ENCODE measurements around the gene SLC13A1.
"Not testable (repeated sequence)": the region's sequence is repeated elsewhere in the genome, so short reads cannot be mapped to it uniquely, and the experiment has no call there.

The SLC13A1 gene, protein sequence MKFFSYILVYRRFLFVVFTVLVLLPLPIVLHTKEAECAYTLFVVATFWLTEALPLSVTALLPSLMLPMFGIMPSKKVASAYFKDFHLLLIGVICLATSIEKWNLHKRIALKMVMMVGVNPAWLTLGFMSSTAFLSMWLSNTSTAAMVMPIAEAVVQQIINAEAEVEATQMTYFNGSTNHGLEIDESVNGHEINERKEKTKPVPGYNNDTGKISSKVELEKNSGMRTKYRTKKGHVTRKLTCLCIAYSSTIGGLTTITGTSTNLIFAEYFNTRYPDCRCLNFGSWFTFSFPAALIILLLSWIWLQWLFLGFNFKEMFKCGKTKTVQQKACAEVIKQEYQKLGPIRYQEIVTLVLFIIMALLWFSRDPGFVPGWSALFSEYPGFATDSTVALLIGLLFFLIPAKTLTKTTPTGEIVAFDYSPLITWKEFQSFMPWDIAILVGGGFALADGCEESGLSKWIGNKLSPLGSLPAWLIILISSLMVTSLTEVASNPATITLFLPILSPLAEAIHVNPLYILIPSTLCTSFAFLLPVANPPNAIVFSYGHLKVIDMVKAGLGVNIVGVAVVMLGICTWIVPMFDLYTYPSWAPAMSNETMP

GRCh38 chr7:123199883-123200282 is at the start of gene SLC13A1:
TSS of gene SLC13A1 (minus strand) at chr7:123199969. CDS start at chr7:123199946, 23 bp downstream.
- DNase-seq = no peak

DNA sequence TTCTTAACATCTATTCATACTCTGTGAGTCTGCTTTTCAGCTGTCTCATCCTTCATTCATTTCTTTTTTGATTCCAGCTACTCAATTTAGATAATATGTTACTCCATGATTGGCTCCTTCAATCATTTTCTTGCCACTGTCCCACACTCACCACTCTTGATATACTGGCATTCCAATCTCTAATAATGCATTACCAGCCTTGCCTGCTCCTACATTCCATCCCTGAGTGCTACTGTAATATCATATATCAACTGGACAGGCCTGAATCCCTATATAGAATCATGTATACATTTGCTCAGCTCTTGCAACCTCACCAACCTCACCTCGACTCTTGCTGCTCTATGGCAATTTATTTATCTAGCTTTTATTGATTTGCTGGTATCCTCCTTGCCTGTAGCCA is 45.0 kb upstream of the SLC13A1 start:
- no peak for DNase-seq

- DNase-seq = no peak
Observed at GRCh38 chr7:123242467-123243092, 42.8 kb upstream of the SLC13A1 start.

GRCh38 chr7:123241809-123242208 is 42.0 kb upstream of the SLC13A1 start:
- DNase-seq = no peak

DNA sequence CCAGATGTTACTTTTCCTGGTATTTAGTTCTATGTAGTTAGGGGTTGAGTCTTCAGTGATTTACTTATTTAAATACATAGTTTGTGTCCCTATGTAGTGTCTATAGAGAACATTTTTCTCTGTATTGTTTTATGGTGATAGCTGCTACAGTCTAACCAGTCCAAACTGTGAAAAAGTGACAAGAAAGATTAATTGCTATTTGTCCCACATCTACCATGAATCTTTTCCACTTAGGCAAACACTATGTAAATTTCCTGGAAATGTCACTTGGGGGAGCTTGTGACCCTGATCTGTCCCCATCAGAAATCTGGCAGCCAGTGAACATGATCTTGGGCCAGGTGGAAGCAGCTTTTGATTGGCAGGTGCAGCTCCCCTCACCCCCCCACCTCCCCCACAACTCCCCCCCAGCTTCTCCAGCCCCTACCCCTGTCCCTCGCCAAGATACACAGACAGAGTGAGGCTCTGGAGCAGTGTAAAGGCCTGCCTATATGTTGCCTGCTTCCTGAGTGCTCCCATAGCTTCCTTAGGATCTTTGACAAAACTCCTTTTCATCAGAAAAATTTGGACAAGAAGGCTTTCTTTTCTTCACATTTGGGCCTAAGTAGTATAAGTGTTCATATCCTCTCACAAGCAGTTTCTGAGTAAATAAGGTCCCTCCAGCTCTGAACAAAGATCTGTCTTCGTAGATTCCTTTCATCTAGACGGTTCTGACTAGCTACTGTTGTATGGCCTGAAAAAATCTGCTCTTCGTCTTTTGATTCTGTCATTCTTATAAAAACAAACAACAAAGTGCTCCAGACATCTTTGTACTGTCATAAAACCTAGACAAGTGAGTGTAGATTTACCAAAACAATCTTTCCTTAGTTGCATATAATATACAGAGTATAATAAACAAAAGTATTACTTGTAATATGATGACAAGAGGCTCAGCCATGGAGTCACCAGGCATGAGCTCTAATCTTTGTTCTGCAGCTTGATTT is 31.5 kb upstream of the SLC13A1 start:
- DNase-seq = no peak

GRCh38 chr7:123230603-123231002 is 30.8 kb upstream of the SLC13A1 start:
- no peak for DNase-seq

DNA sequence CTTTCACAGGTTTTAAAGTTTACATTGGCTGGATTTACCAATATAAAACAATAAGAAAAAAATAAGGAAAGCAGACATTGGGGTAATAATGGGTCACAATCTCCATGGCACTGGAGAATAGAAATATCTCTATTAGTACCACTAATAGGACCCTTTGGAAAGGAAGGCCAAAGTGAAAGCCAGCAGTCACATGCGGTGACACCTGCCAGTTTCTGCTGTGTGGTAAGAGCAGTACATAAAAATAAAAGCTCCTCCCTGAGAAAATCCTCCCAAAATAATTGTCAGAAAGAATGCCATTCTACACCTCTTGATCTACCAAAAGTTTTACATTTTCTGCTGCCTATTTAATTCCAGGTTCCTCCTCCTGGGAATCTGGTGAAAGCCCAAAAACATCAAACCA is 30.4 kb upstream of the SLC13A1 start:
- no peak for DNase-seq

DNA sequence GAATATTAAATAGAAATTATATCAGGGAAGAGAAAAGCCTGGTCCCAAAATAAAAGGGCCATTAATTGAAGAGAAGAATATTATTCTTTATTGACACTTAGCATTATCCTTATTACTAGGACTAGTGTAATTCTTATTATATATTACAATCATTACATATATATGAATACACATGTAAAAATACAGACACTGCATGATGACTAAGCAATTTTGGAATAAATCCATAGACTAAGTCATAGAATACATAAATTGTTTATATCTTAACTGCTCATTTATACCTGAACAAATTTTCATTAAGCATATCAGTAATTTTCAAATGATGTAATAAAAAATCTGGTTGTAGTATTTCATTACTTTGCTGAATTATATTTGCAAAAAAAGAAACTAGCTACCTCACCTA is 29.7 kb upstream of the SLC13A1 start:
- no peak for DNase-seq

- not testable (repeated sequence) for DNase-seq
Observed at GRCh38 chr7:123227666-123228065, 27.9 kb upstream of the SLC13A1 start.

GRCh38 chr7:123220396-123220795 is 20.6 kb upstream of the SLC13A1 start:
- DNase-seq = no peak

DNA sequence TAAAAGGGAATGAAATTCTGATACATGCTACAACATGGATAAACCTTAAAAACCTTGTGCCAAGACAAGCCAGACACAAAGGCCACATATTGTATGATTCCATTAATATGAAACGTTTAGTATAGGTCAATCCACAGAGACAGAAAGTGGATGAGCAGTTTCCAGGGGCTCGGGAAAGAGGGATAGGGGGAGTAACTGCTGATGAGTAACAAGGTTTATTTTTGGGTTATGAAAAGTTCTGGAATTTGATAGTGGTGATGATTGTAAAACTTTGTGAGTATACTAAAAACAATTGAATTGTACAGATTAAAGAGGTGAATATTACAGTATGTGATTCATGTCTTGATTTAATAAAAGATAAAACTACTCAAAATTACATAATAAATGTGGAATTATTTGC is 19.1 kb upstream of the SLC13A1 start:
- DNase-seq = no peak

- no peak for DNase-seq
Observed at GRCh38 chr7:123216825-123217224, 17.1 kb upstream of the SLC13A1 start.

DNA sequence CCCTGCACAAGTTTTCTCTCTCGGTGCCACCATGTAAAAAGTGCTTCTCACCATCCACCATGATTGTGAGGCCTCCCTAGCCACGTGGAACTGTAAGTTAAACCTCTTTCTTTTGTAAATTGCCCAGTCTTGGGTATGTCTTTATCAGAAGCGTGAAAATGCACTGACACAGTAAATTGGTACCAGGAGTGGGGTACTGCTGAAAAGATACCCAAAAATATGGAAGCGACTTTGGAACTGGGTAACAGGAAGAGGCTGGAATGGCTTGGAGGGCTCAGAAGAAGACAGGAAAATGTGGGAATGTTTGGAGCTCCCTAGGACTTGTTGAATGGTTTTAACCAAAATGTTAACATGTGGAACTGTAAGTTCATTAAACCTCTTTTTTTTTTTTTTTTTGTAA is 15.6 kb upstream of the SLC13A1 start:
- no peak for DNase-seq

GRCh38 chr7:123211545-123211944 is 11.8 kb upstream of the SLC13A1 start:
- no peak for DNase-seq

DNA sequence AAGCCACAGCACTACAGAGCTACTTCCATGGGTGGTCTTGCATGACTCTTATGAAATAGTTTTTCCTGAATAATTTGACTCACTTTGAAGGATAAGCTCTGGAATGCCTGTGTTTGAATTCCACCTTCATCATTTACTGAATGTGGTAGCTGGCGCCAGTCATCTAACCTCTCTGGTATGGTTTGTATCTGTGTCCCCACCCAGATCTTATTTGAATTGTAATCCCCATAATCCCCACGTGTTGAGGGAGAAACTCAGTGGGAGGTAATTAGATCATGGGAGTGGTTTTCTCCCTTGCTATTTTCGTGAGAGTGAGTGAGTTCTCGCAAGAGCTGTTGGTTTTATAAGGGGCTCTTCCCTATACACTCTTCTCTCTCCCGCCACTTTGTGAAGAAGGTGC is 11.2 kb upstream of the SLC13A1 start:
- DNase-seq = no peak

DNA sequence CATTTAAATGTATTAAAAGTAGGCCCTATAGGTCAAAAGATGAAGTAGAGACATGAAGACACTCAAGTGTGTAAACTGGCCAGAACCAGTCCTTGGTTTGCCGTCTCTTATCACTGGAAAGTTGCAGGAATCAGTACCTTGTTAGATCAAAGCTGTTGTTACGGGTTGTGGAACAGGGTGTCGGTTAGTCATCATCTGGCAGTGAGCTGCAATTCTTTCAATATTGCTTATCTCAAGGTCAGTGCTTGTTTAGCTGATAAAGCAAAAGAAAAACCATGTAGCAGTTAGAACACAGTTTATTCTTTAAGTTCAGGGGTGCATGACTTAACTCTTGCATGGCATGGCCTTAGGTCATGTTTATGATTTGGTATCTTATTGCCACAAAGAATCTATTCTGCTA is 10.0 kb upstream of the SLC13A1 start:
- no peak for DNase-seq

DNA sequence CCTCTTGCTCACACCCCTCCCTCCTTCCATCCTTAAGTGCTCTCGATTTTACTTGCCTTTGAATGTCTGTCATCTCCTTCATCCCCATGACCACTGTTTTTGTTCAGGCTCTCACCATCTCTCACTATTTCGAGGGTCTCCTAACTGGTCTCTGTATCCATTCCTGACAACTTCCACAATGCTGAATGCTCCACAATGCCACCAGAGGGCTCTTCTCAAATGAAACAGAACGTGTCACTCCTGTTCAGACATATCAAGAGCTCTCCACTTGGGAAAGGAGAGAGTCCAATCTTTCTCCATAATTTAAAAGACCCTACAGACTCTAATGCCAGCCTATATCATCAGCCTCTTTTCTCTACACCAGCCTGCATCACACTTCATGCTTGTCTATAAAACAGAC is 9.0 kb upstream of the SLC13A1 start:
- no peak for DNase-seq

GRCh38 chr7:123204206-123204835 is 4.6 kb upstream of the SLC13A1 start:
- no peak for DNase-seq

DNA sequence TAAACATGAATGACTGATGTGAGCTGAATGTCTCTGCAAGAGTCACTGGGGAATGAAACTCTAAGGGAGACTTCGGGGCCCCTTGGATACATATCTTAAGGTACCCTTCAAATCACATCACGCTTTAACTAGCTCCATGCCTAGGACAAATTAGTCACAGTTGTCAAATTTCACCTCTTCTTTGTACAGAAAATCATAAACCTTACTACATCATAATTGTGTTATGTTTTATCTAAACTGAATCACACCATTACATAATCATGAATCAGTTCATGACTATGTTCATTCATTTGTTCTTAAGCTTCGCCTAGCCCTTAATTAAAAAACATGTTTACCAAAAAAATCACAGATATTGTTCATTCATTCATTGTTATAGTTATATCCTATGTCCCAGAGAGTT is 2.1 kb upstream of the SLC13A1 start:
- DNase-seq = no peak

DNA sequence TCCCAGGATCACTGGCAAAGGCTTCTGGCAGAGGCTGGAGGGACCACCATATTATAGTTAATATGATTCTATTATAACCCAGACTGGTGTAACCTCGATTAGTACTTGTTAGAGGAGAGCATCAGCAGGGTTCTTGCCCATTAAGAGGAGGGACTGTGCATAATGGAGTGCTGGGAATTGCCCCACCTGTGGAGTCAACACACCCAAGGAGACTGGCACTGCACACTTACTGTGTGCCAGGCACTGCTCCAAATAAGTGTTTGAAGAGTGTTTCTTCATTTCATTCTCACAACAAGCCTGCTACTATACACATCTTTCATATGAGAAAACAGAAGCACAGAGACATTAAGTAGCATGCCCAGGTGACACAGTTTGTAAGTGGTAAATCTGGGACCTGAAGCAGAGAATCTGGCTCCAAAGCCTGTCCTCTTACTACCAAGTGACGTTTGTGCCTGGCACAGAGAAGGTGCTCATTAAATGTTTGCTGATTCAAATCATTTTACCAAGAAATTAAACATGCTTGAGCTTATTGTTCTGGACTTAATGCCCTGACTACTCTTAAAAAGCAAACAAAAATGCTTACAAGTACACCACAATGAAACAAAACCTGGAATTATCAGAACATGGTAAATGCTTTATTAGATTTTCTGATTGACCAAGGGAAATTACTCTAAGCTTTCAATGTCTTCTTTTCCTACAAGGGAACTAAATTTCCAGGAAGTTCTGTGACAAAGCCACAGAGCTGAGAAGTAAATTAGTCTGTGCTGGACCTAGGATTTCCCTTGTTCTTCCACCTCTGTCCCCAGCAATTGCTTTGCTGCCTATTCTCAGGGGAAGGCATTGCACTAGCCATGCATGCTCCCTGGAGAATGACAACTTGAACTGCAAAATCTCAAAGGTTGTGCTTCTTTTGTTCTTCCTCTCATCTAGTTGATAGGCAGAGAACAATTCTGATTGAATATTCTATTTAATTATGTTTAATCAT is 809 bp downstream of the SLC13A1 start:
- no peak for DNase-seq

DNA sequence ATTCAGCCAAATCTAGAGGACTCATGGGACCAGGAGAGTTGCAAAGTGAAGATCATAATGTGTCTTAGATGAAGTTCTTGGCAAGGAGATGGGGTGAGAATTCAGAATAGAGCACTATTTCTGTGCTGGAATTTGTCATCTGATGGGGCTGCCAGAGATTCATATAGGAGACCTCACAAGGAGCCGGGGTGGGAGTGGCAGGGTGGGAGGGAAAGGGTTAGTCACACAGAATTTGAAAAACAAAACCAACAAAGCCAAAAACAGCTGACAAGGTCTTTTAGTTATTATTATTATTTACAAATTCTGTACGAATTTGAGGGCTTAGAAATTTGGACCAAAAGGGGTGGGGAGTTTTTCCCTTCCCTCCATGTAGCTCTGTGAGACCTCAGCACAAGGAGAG is 1.7 kb downstream of the SLC13A1 start:
- no peak for DNase-seq
